IPS-15b (cell line): ENCODE data around the gene PGAP1.
"Not testable (repeated sequence)": the region's sequence is repeated elsewhere in the genome, so short reads cannot be mapped to it uniquely, and the experiment has no call there.

Experiments
- H3K27me3 ChIP-seq: one replicate; pipeline ENCODE4 v1.6.1; 2013; ENCODE audit warnings: low read length; ENCODE audit not compliant: control insufficient read depth, insufficient read depth
- H3K36me3 ChIP-seq: one replicate; pipeline ENCODE4 v1.6.1; 2013; ENCODE audit warnings: low read length; ENCODE audit not compliant: control insufficient read depth, insufficient read depth
- H3K4me1 ChIP-seq: one replicate; pipeline ENCODE4 v1.6.1; 2013; ENCODE audit warnings: mild to moderate bottlenecking, low read length; ENCODE audit not compliant: control insufficient read depth, insufficient read depth
- H3K4me3 ChIP-seq: one replicate; pipeline ENCODE4 v1.5.1; 2013; ENCODE audit warnings: low read depth, low read length
- H3K9ac ChIP-seq: one replicate; pipeline ENCODE4 v1.6.1; 2013; ENCODE audit warnings: low read depth, mild to moderate bottlenecking, low read length
- H3K9me3 ChIP-seq: one replicate; pipeline ENCODE4 v1.6.1; 2013; ENCODE audit warnings: mild to moderate bottlenecking, low read length; ENCODE audit not compliant: control insufficient read depth, insufficient read depth

The PGAP1 gene

GRCh38 chr2:196915507-196916189 is 10.9 kb downstream of the PGAP1 start:
- Histone ChIP-seq H3K36me3 (peaks cover 2% of the 10 kb centered on the region), H3K9me3 (peaks cover 3% of the 10 kb centered on the region), H3K27me3 (no peaks in the 10 kb centered on the region), H3K4me1 (no peaks in the 10 kb centered on the region), H3K4me3 (no peak overlapping the region), H3K9ac (no peak overlapping the region)

GRCh38 chr2:196914867-196915460 is 11.5 kb downstream of the PGAP1 start:
- H3K9ac ChIP-seq: no peak overlapping the region
- H3K36me3 ChIP-seq: peaks cover 2% of the 10 kb centered on the region
- H3K4me3 ChIP-seq: no peak overlapping the region
- H3K4me1 ChIP-seq: no peaks in the 10 kb centered on the region
- no peaks in the 10 kb centered on the region for H3K27me3 ChIP-seq
- peaks cover 3% of the 10 kb centered on the region for H3K9me3 ChIP-seq

GRCh38 chr2:196913691-196914090 is 12.8 kb downstream of the PGAP1 start:
- Histone ChIP-seq H3K4me1 (no peaks in the 10 kb centered on the region), H3K36me3 (peaks cover 2% of the 10 kb centered on the region), H3K27me3 (no peaks in the 10 kb centered on the region), H3K9ac (no peak overlapping the region), H3K9me3 (peaks cover 3% of the 10 kb centered on the region), H3K4me3 (no peak overlapping the region)

- H3K4me1 ChIP-seq, H3K27me3 ChIP-seq, H3K36me3 ChIP-seq, H3K9me3 ChIP-seq, H3K9ac ChIP-seq: not testable (repeated sequence)
- peak overlapping the region; percentile 26 for H3K4me3 ChIP-seq
Measured at GRCh38 chr2:196905365-196905764, 21.1 kb downstream of the PGAP1 start.

DNA sequence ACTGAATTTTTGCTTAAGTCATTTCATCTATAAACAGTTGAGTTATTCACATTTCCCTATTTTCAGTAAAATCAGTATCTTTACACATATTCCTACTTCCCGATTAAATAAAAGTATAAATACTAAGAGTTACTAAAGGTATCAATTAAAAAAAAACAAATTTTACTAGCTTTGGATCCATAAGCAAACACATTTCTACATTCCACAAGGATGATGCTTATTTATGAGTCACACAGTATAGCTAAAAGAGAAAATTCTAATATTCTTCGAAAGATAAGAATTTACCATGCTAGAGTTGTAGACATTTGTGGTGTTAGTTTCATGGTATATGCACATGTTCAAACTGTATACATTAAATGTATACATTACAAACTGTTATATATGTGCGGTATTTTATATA is 23.7 kb downstream of the PGAP1 start:
- Histone ChIP-seq H3K27me3 (no peaks in the 10 kb centered on the region), H3K9me3 (no peaks in the 10 kb centered on the region), H3K9ac (no peak overlapping the region), H3K36me3 (no peaks in the 10 kb centered on the region), H3K4me1 (no peaks in the 10 kb centered on the region), H3K4me3 (no peak overlapping the region)

GRCh38 chr2:196900843-196901242 is 25.7 kb downstream of the PGAP1 start:
- H3K9ac ChIP-seq: no peak overlapping the region
- no peaks in the 10 kb centered on the region for H3K9me3 ChIP-seq
- no peaks in the 10 kb centered on the region for H3K27me3 ChIP-seq
- H3K4me1 ChIP-seq: no peaks in the 10 kb centered on the region
- H3K4me3 ChIP-seq: no peak overlapping the region
- no peaks in the 10 kb centered on the region for H3K36me3 ChIP-seq

GRCh38 chr2:196899976-196900375 is 26.5 kb downstream of the PGAP1 start:
- H3K4me3 ChIP-seq: no peak overlapping the region
- no peaks in the 10 kb centered on the region for H3K27me3 ChIP-seq
- H3K36me3 ChIP-seq: peaks cover 2% of the 10 kb centered on the region
- no peaks in the 10 kb centered on the region for H3K4me1 ChIP-seq
- no peak overlapping the region for H3K9ac ChIP-seq
- no peaks in the 10 kb centered on the region for H3K9me3 ChIP-seq

DNA sequence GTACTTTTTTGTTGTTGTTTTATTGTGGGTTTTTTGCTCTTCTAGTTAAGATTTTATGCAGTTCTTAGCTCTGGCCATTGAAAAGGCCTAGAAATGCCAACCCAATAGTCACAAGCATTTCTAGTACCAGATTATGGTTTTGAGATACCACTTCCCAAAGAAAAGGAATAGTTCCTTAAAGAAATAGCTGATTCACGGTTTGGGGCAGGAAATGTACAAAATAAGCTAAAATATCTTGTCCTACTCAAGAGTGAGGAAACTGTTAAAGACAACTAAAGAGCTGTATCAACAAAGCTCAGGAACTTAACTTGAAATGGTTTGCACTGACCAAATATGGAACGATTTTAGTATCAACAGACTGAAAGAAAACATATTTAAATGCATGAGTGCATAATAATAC is 35.4 kb downstream of the PGAP1 start:
- no peaks in the 10 kb centered on the region for H3K9me3 ChIP-seq
- H3K4me3 ChIP-seq: no peak overlapping the region
- H3K27me3 ChIP-seq: no peaks in the 10 kb centered on the region
- no peak overlapping the region for H3K9ac ChIP-seq
- peaks cover 2% of the 10 kb centered on the region for H3K36me3 ChIP-seq
- no peaks in the 10 kb centered on the region for H3K4me1 ChIP-seq

- H3K36me3 ChIP-seq: no peaks in the 10 kb centered on the region
- H3K9me3 ChIP-seq: no peaks in the 10 kb centered on the region
- no peaks in the 10 kb centered on the region for H3K4me1 ChIP-seq
- no peaks in the 10 kb centered on the region for H3K27me3 ChIP-seq
- no peak overlapping the region for H3K9ac ChIP-seq
- H3K4me3 ChIP-seq: no peak overlapping the region
Measured at GRCh38 chr2:196887431-196887830, 39.1 kb downstream of the PGAP1 start.

- no peaks in the 10 kb centered on the region for H3K9me3 ChIP-seq
- H3K36me3 ChIP-seq: no peaks in the 10 kb centered on the region
- H3K4me1 ChIP-seq: no peaks in the 10 kb centered on the region
- no peaks in the 10 kb centered on the region for H3K27me3 ChIP-seq
- no peak overlapping the region for H3K4me3 ChIP-seq
- no peak overlapping the region for H3K9ac ChIP-seq
Measured at GRCh38 chr2:196884368-196884767, 42.1 kb downstream of the PGAP1 start.

GRCh38 chr2:196876364-196876763 is 50.1 kb downstream of the PGAP1 start:
- Histone ChIP-seq H3K4me1 (no peaks in the 10 kb centered on the region), H3K9ac (no peak overlapping the region), H3K36me3 (no peaks in the 10 kb centered on the region), H3K9me3 (no peaks in the 10 kb centered on the region), H3K27me3 (no peaks in the 10 kb centered on the region), H3K4me3 (no peak overlapping the region)

DNA sequence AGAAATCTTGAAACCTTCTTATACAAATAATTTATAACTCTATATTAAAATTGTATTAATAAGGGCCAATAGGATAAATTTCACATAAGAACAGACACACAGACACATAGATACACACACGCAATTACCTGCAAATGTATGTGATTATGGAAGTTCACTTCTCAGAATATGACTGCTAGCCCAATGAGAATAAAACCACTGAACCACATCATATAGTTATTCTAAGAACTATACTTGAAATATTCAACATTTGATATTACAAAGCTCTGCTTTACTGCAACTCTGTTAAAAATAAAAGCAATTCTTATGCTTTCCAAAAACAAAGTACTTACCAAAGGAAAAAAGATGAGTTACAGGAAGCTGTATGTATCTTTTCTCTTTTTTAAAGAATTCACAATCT is 51.1 kb downstream of the PGAP1 start:
- Histone ChIP-seq H3K4me1 (no peaks in the 10 kb centered on the region), H3K36me3 (no peaks in the 10 kb centered on the region), H3K4me3 (no peak overlapping the region), H3K9ac (no peak overlapping the region), H3K9me3 (no peaks in the 10 kb centered on the region), H3K27me3 (no peaks in the 10 kb centered on the region)
